BE2C (cell line): Measurements from ENCODE around the gene ADGRB3.

ENCODE experiments used
- DNase-seq: peaks from one replicate; pipeline ENCODE4 v3.0.0-alpha.2; 2020
- H3K27me3 ChIP-seq: fragments of 250-450 bp; sonication (Bioruptor Pico); 2 replicates; pipeline ENCODE4 v1.5.1; 2020; ENCODE audit warnings: mild to moderate bottlenecking
- H3K36me3 ChIP-seq: fragments of 250-450 bp; sonication (Bioruptor Pico); 2 replicates; pipeline ENCODE4 v1.5.1; 2020; ENCODE audit warnings: mild to moderate bottlenecking
- H3K4me1 ChIP-seq: fragments of 250-450 bp; sonication (Bioruptor Pico); 2 replicates; pipeline ENCODE4 v1.5.1; 2020
- H3K4me3 ChIP-seq: 2 replicates; pipeline ENCODE4 v1.5.1; 2011; ENCODE audit warnings: low read depth, low read length
- H3K9me3 ChIP-seq: fragments of 250-450 bp; sonication (Bioruptor Pico); 2 replicates; pipeline ENCODE4 v1.5.1; 2020
- CTCF ChIP-seq: IDR thresholded peaks from 2 replicates; pipeline ENCODE4 v1.5.1; 2012; ENCODE audit warnings: mild to moderate bottlenecking, low read depth, low read length

The ADGRB3 gene

GRCh38 chr6:68915586-68915985, 280.5 kb downstream of the ADGRB3 start:
- TF ChIP-seq CTCF: no peak
- DNase-seq: no peak

GRCh38 chr6:68919537-68919936, 284.5 kb downstream of the ADGRB3 start:
- Histone ChIP-seq H3K9me3 (no peaks in the 10 kb centered on the region), H3K36me3 (no peaks in the 10 kb centered on the region), H3K4me3 (no peak overlapping the region), H3K4me1 (no peaks in the 10 kb centered on the region), H3K27me3 (no peaks in the 10 kb centered on the region)
- DNase-seq: no peak
- TF ChIP-seq CTCF: no peak

More at GRCh38 chr6:68915586-68915985, 280.5 kb downstream of the ADGRB3 start:
- no peaks in the 10 kb centered on the region for H3K9me3 ChIP-seq
- H3K4me1 ChIP-seq: no peaks in the 10 kb centered on the region
- no peaks in the 10 kb centered on the region for H3K36me3 ChIP-seq
- no peaks in the 10 kb centered on the region for H3K27me3 ChIP-seq
- no peak overlapping the region for H3K4me3 ChIP-seq

- Histone ChIP-seq H3K27me3 (no peaks in the 10 kb centered on the region), H3K4me3 (no peak overlapping the region), H3K4me1 (no peaks in the 10 kb centered on the region), H3K9me3 (no peaks in the 10 kb centered on the region), H3K36me3 (no peaks in the 10 kb centered on the region)
- DNase-seq: no peak
- TF ChIP-seq CTCF: no peak
Observed at GRCh38 chr6:68941345-68941744, 306.3 kb downstream of the ADGRB3 start.

GRCh38 chr6:68947721-68948120, 312.6 kb downstream of the ADGRB3 start:
- Histone ChIP-seq H3K4me1 (peaks cover 4% of the 10 kb centered on the region), H3K9me3 (no peaks in the 10 kb centered on the region), H3K27me3 (no peaks in the 10 kb centered on the region), H3K36me3 (no peaks in the 10 kb centered on the region), H3K4me3 (no peak overlapping the region)
- DNase-seq: no peak
- TF ChIP-seq CTCF: no peak

- no peaks in the 10 kb centered on the region for H3K9me3 ChIP-seq
- peak; percentile 43 for DNase-seq
- TF ChIP-seq CTCF: peak; percentile 48
- peaks cover 2% of the 10 kb centered on the region; the same call in 1 of the 2 replicates for H3K36me3 ChIP-seq
- peak overlapping the region; percentile 29 for H3K4me3 ChIP-seq
- peaks cover 12% of the 10 kb centered on the region for H3K4me1 ChIP-seq
- no peaks in the 10 kb centered on the region for H3K27me3 ChIP-seq
Observed at GRCh38 chr6:68951270-68951669, 316.2 kb downstream of the ADGRB3 start.

GRCh38 chr6:68958327-68958726, 323.2 kb downstream of the ADGRB3 start:
- peak; percentile 51 for TF ChIP-seq CTCF
- H3K4me3 ChIP-seq: no peak overlapping the region
- peaks cover 6% of the 10 kb centered on the region; the same call in 1 of the 2 replicates for H3K4me1 ChIP-seq
- DNase-seq: no peak
- no peaks in the 10 kb centered on the region for H3K9me3 ChIP-seq
- H3K36me3 ChIP-seq: peaks cover 2% of the 10 kb centered on the region; the same call in 1 of the 2 replicates
- H3K27me3 ChIP-seq: no peaks in the 10 kb centered on the region
